Naive B cell (primary cell): Measurements from ENCODE around the gene MTA2. TPM values are rescaled to one million over a fixed set of nuclear protein-coding genes. Genes with fewer than 3 reads are reported as not detected.

Source experiments
- ATAC-seq, 2 donors: fragments of 150-1000 bp; cut with Tn5 transposase; 2 replicates each; pipeline ENCODE4 v1.10.0; 2021; ENCODE audit warnings: low read depth in 2 of 2, mild to moderate bottlenecking in 2 of 2, moderate library complexity in 2 of 2
- DNase-seq: peaks from one replicate; pipeline ENCODE4 v3.0.0; 2022
- H3K27ac Mint-ChIP-seq, 6 donors: one replicate each; pipeline ENCODE4 v1.8.0; 2020 to 2022; ENCODE audit warnings: mild to moderate bottlenecking in 6 of 6, mixed read lengths in 6 of 6, moderate library complexity in 5 of 6, inconsistent platforms in 2 of 6
- H3K27me3 Mint-ChIP-seq, 3 donors: one replicate each; pipeline ENCODE4 v1.8.0; 2021 to 2022; ENCODE audit warnings: mixed read lengths in 3 of 3, mild to moderate bottlenecking in 1 of 3
- H3K36me3 Mint-ChIP-seq, 2 donors: one replicate each; pipeline ENCODE4 v1.8.0; 2020 to 2022; ENCODE audit warnings: mixed read lengths in 2 of 2, inconsistent platforms in 1 of 2, mild to moderate bottlenecking in 1 of 2
- H3K4me1 Mint-ChIP-seq, 3 donors: one replicate each; pipeline ENCODE4 v1.8.0; 2020 to 2022; ENCODE audit warnings: mixed read lengths in 3 of 3, inconsistent platforms in 1 of 3, mild to moderate bottlenecking in 1 of 3, moderate library complexity in 1 of 3
- H3K4me3 Mint-ChIP-seq, 8 donors: one replicate each; pipeline ENCODE4 v1.8.0; 2020 to 2022; ENCODE audit warnings: mild to moderate bottlenecking in 8 of 8, mixed read lengths in 8 of 8, moderate library complexity in 8 of 8, inconsistent platforms in 2 of 8
- H3K9me3 Mint-ChIP-seq, 7 donors: one replicate each; pipeline ENCODE4 v1.8.0; 2020 to 2022; ENCODE audit warnings: mixed read lengths in 7 of 7, mild to moderate bottlenecking in 5 of 7, inconsistent platforms in 2 of 7, moderate library complexity in 1 of 7
- polyA plus RNA-seq, 6 donors: library from polyadenylated mRNA; unstranded; fragments of 300-500 nt; fragmentation: Illumina TruSeq; gene quantifications; one replicate each; pipeline ENCODE4 v1.2.3, GENCODE V29; 2021; ENCODE audit warnings: low read depth in 6 of 6

MTA2 gene
- polyA plus RNA-seq, 6 donors from 2014 or later = 3.4 to 27.5 (median 17.8) TPM

GRCh38 chr11:62608776-62609175 lies 7.1 kb upstream of the MTA2 start:
- Mint-ChIP-seq H3K9me3 (peaks cover 0 to 2% (median 0%) of the 10 kb centered on the region in 7 donors), H3K4me3 (peak overlapping the region in 3 of 8 donors; percentile 59 to 100 (median 84)), H3K27ac (peak overlapping the region in 1 of 6 donors; percentile 24), H3K4me1 (peaks cover 29 to 49% (median 40%) of the 10 kb centered on the region in 3 donors), H3K27me3 (no peaks in the 10 kb centered on the region), H3K36me3 (peaks cover 5 to 7% of the 10 kb centered on the region in 2 donors)
- no peak for ATAC-seq
- DNase-seq = no peak

GRCh38 chr11:62607714-62608113 lies 6.0 kb upstream of the MTA2 start:
- H3K27ac Mint-ChIP-seq = peak overlapping the region in 3 of 6 donors; percentile 24 to 64 (median 31)
- peaks cover 5 to 7% of the 10 kb centered on the region in 2 donors for H3K36me3 Mint-ChIP-seq
- peaks cover 0 to 2% (median 0%) of the 10 kb centered on the region in 7 donors for H3K9me3 Mint-ChIP-seq
- DNase-seq (no peak), ATAC-seq (no peak)
- H3K4me1 Mint-ChIP-seq = peaks cover 34 to 56% (median 46%) of the 10 kb centered on the region in 3 donors
- H3K4me3 Mint-ChIP-seq = peak overlapping the region in 2 of 8 donors; percentile 34 to 50
- no peaks in the 10 kb centered on the region for H3K27me3 Mint-ChIP-seq

- Mint-ChIP-seq H3K4me3 (no peak overlapping the region), H3K4me1 (peaks cover 28 to 51% (median 40%) of the 10 kb centered on the region in 3 donors), H3K27me3 (no peaks in the 10 kb centered on the region), H3K9me3 (no peaks in the 10 kb centered on the region), H3K27ac (peak overlapping the region in 1 of 6 donors; percentile 18), H3K36me3 (peaks cover 5 to 7% of the 10 kb centered on the region in 2 donors)
- ATAC-seq (no peak), DNase-seq (no peak)
These were observed 4.2 kb upstream of the MTA2 start for GRCh38 chr11:62605902-62606301.

- Mint-ChIP-seq H3K4me1 (peaks cover 31 to 50% (median 41%) of the 10 kb centered on the region in 3 donors), H3K36me3 (peaks cover 5 to 7% of the 10 kb centered on the region in 2 donors), H3K4me3 (peak overlapping the region in 2 of 8 donors; percentile 15 to 24), H3K27me3 (no peaks in the 10 kb centered on the region), H3K27ac (no peak overlapping the region), H3K9me3 (no peaks in the 10 kb centered on the region)
- DNase-seq (no peak), ATAC-seq (no peak)
These were observed 3.8 kb upstream of the MTA2 start for GRCh38 chr11:62605467-62605866.

GRCh38 chr11:62604460-62605120 lies 2.9 kb upstream of the MTA2 start:
- no peak for DNase-seq
- Mint-ChIP-seq H3K27me3 (no peaks in the 10 kb centered on the region), H3K27ac (peak overlapping the region in 1 of 6 donors; percentile 54), H3K9me3 (peaks cover 0 to 4% (median 0%) of the 10 kb centered on the region in 7 donors), H3K36me3 (peaks cover 9 to 15% of the 10 kb centered on the region in 2 donors), H3K4me1 (peaks cover 36 to 59% (median 46%) of the 10 kb centered on the region in 3 donors), H3K4me3 (peak overlapping the region in 2 of 8 donors; percentile 44 to 92)
- no peak for ATAC-seq

- peaks cover 0 to 5% (median 0%) of the 10 kb centered on the region in 7 donors for H3K9me3 Mint-ChIP-seq
- H3K4me3 Mint-ChIP-seq = peak overlapping the region in 5 of 8 donors; percentile 59 to 93 (median 78)
- H3K27ac Mint-ChIP-seq = peak overlapping the region in 5 of 6 donors; percentile 35 to 76 (median 67)
- H3K27me3 Mint-ChIP-seq = no peaks in the 10 kb centered on the region
- H3K36me3 Mint-ChIP-seq = peaks cover 14 to 22% of the 10 kb centered on the region in 2 donors
- peaks cover 40 to 62% (median 48%) of the 10 kb centered on the region in 3 donors for H3K4me1 Mint-ChIP-seq
- DNase-seq (no peak), ATAC-seq (no peak)
These were observed 2.2 kb upstream of the MTA2 start for GRCh38 chr11:62603776-62604299.

- Mint-ChIP-seq H3K4me3 (peak overlapping the region; percentile 46 to 93 (median 74)), H3K27ac (peak overlapping the region in 3 of 6 donors; percentile 66 to 84 (median 70)), H3K9me3 (peaks cover 0 to 5% (median 0%) of the 10 kb centered on the region in 7 donors), H3K36me3 (peaks cover 13 to 28% of the 10 kb centered on the region in 2 donors), H3K27me3 (no peaks in the 10 kb centered on the region), H3K4me1 (peaks cover 45 to 64% (median 53%) of the 10 kb centered on the region in 3 donors)
- no peak for DNase-seq
- no peak for ATAC-seq
These were observed 1.4 kb upstream of the MTA2 start for GRCh38 chr11:62603072-62603408.

- Mint-ChIP-seq H3K4me1 (peaks cover 45 to 64% (median 51%) of the 10 kb centered on the region in 3 donors), H3K27ac (peak overlapping the region; percentile 89 to 98 (median 97)), H3K27me3 (no peaks in the 10 kb centered on the region), H3K9me3 (peaks cover 0 to 5% (median 0%) of the 10 kb centered on the region in 7 donors), H3K36me3 (peaks cover 8 to 29% of the 10 kb centered on the region in 2 donors), H3K4me3 (peak overlapping the region; percentile 92 to 97 (median 94))
- no peak for DNase-seq
- ATAC-seq = no peak
These were observed 741 bp upstream of the MTA2 start for GRCh38 chr11:62602141-62603071.

- ATAC-seq (peak in 1 of 2 donors; percentile 2), DNase-seq (no peak)
- Mint-ChIP-seq H3K27me3 (no peaks in the 10 kb centered on the region), H3K4me3 (peak overlapping the region; percentile 89 to 97 (median 94)), H3K36me3 (peaks cover 13 to 36% of the 10 kb centered on the region in 2 donors), H3K9me3 (peaks cover 0 to 5% (median 0%) of the 10 kb centered on the region in 7 donors), H3K4me1 (peaks cover 45 to 69% (median 48%) of the 10 kb centered on the region in 3 donors), H3K27ac (peak overlapping the region; percentile 81 to 98 (median 90))
These were observed 618 bp downstream of the MTA2 start for GRCh38 chr11:62601122-62601371.

- Mint-ChIP-seq H3K27ac (peak overlapping the region; percentile 87 to 98 (median 92)), H3K36me3 (peaks cover 13 to 38% of the 10 kb centered on the region in 2 donors), H3K4me3 (peak overlapping the region; percentile 89 to 97 (median 94)), H3K27me3 (no peaks in the 10 kb centered on the region), H3K9me3 (peaks cover 0 to 5% (median 0%) of the 10 kb centered on the region in 7 donors), H3K4me1 (peaks cover 45 to 69% (median 48%) of the 10 kb centered on the region in 3 donors)
- DNase-seq = no peak
- no peak for ATAC-seq
These were observed 1.1 kb downstream of the MTA2 start for GRCh38 chr11:62600367-62601121.

GRCh38 chr11:62599901-62600300 lies 1.8 kb downstream of the MTA2 start:
- Mint-ChIP-seq H3K27ac (peak overlapping the region; percentile 66 to 98 (median 94)), H3K9me3 (peaks cover 0 to 5% (median 0%) of the 10 kb centered on the region in 7 donors), H3K4me3 (peak overlapping the region; percentile 89 to 97 (median 94)), H3K27me3 (no peaks in the 10 kb centered on the region), H3K4me1 (peaks cover 41 to 66% (median 48%) of the 10 kb centered on the region in 3 donors), H3K36me3 (peaks cover 13 to 45% of the 10 kb centered on the region in 2 donors)
- DNase-seq (no peak), ATAC-seq (no peak)

- Mint-ChIP-seq H3K27ac (peak overlapping the region; percentile 91 to 98 (median 97)), H3K27me3 (no peaks in the 10 kb centered on the region), H3K9me3 (peaks cover 0 to 5% (median 0%) of the 10 kb centered on the region in 7 donors), H3K4me1 (peaks cover 41 to 58% (median 48%) of the 10 kb centered on the region in 3 donors), H3K36me3 (peaks cover 20 to 52% of the 10 kb centered on the region in 2 donors), H3K4me3 (peak overlapping the region; percentile 87 to 97 (median 92))
- DNase-seq (peak; percentile 88), ATAC-seq (peak; percentile 56 to 57)
These were observed 2.5 kb downstream of the MTA2 start for GRCh38 chr11:62599069-62599696.
